ENCODE measurements around the gene WASHC2C.
"Not testable (repeated sequence)": the region's sequence is repeated elsewhere in the genome, so short reads cannot be mapped to it uniquely, and the experiment has no call there.

WASHC2C gene

DNA sequence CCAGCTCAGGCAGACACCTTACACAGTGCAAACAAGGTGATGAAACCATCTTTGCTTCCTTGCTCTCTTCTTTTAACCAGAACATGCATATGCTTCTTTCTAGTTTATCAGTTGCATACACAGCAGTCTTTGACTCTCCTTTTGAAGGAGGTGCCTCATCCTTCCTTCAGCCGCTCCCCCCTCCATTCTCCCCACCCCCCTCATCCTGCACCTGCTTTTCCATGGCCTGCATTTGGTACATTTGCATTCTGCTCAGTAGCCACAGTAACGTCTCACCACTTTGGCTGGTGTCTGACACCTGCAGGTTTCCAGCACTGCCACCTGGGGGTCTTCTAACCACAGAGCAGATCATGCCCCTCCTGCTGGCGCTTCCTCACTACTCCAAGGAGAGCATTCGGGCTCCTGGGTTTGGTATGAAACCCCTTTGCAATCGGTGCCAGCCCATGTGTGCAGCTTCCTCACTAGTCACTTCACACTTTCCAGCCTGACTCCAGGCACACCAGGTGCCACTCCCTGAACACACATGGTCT is 60.2 kb downstream of the WASHC2C start:
- WGBS, result 100% methylated on average over 1 of the region's 5 CpGs
- not testable (repeated sequence) for H2BK12ac ChIP-seq (ENCODE audit: low read length in 2 of 2); DNase-seq; H3K27ac ChIP-seq (ENCODE audit: low read length, poor library complexity, severe bottlenecking); H3K27me3 ChIP-seq (ENCODE audit: control insufficient read depth in 1 of 2, insufficient read depth in 1 of 2, low read length in 2 of 2); H2BK15ac ChIP-seq (ENCODE audit: low read depth, poor library complexity, severe bottlenecking); H3K14ac ChIP-seq (ENCODE audit: low read length in 2 of 2); H4K8ac ChIP-seq (ENCODE audit: low read length); H3K9ac ChIP-seq (ENCODE audit: low read length); H3K23ac ChIP-seq (ENCODE audit: low read length in 2 of 2); H3K4me1 ChIP-seq (ENCODE audit: control insufficient read depth, insufficient read depth, low read depth, low read length); H3K4ac ChIP-seq (ENCODE audit: low read depth in 1 of 2, low read length in 2 of 2); H3K4me3 ChIP-seq (ENCODE audit: insufficient read depth in 1 of 2, low read depth in 1 of 2, low read length in 2 of 2); H4K91ac ChIP-seq (ENCODE audit: low read length); H3K79me1 ChIP-seq (replicated peaks; ENCODE audit: low read length, poor library complexity, severe bottlenecking); H2BK5ac ChIP-seq (ENCODE audit: low read depth, low read length, poor library complexity, severe bottlenecking); H3K9me3 ChIP-seq (ENCODE audit: control insufficient read depth, low read length); H2AK5ac ChIP-seq (ENCODE audit: low read length, severe bottlenecking); H2AFZ ChIP-seq (ENCODE audit: low read depth, low read length); H3K18ac ChIP-seq (ENCODE audit: low read depth in 1 of 2, low read length in 2 of 2); H3K4me2 ChIP-seq (ENCODE audit: low read length, poor library complexity, severe bottlenecking); H2BK120ac ChIP-seq (ENCODE audit: low read depth, low read length)
- peaks cover 19 to 41% of the 10 kb centered on the region in 2 experiments for H3K36me3 ChIP-seq (ENCODE audit: control insufficient read depth in 1 of 2, insufficient read depth in 2 of 2, low read depth in 1 of 2, low read length in 2 of 2)

DNA sequence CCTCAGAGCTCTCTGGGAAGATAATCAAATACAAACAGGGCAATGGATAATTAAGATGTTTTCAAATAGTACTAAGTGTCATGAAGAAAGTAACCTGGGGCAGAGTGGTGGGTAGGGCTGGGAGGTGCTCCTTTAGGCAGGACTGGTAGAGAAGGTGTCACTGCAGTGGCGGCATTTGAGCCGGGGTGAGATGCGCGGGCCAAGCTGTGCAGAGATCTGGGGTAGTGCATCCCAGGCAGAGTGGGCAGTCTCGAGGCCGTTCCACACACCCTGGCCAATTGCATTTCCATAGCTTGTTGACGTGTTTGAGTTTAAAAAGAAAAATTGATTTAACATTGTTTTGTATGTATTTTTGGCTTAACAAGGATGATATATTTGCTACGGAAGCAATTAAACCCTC is 62.9 kb downstream of the WASHC2C start:
- H3K23ac ChIP-seq (ENCODE audit: low read length in 2 of 2); H3K27ac ChIP-seq (ENCODE audit: low read length, poor library complexity, severe bottlenecking); H2BK120ac ChIP-seq (ENCODE audit: low read depth, low read length); H3K18ac ChIP-seq (ENCODE audit: low read depth in 1 of 2, low read length in 2 of 2); H3K4me3 ChIP-seq (ENCODE audit: insufficient read depth in 1 of 2, low read depth in 1 of 2, low read length in 2 of 2); H3K14ac ChIP-seq (ENCODE audit: low read length in 2 of 2); H4K91ac ChIP-seq (ENCODE audit: low read length); H3K9me3 ChIP-seq (ENCODE audit: control insufficient read depth, low read length); H2BK5ac ChIP-seq (ENCODE audit: low read depth, low read length, poor library complexity, severe bottlenecking); H2AK5ac ChIP-seq (ENCODE audit: low read length, severe bottlenecking); H2AFZ ChIP-seq (ENCODE audit: low read depth, low read length); H3K4me2 ChIP-seq (ENCODE audit: low read length, poor library complexity, severe bottlenecking); H2BK12ac ChIP-seq (ENCODE audit: low read length in 2 of 2); H3K27me3 ChIP-seq (ENCODE audit: control insufficient read depth in 1 of 2, insufficient read depth in 1 of 2, low read length in 2 of 2); H3K9ac ChIP-seq (ENCODE audit: low read length); H3K4ac ChIP-seq (ENCODE audit: low read depth in 1 of 2, low read length in 2 of 2); H3K4me1 ChIP-seq (ENCODE audit: control insufficient read depth, insufficient read depth, low read depth, low read length); H4K8ac ChIP-seq (ENCODE audit: low read length); H3K79me1 ChIP-seq (replicated peaks; ENCODE audit: low read length, poor library complexity, severe bottlenecking); DNase-seq; H2BK15ac ChIP-seq (ENCODE audit: low read depth, poor library complexity, severe bottlenecking): not testable (repeated sequence)
- H3K36me3 ChIP-seq (ENCODE audit: control insufficient read depth in 1 of 2, insufficient read depth in 2 of 2, low read depth in 1 of 2, low read length in 2 of 2), result peaks cover 26 to 42% of the 10 kb centered on the region in 2 experiments
- 98% methylated on average over 6 of the region's 8 CpGs for WGBS

DNA sequence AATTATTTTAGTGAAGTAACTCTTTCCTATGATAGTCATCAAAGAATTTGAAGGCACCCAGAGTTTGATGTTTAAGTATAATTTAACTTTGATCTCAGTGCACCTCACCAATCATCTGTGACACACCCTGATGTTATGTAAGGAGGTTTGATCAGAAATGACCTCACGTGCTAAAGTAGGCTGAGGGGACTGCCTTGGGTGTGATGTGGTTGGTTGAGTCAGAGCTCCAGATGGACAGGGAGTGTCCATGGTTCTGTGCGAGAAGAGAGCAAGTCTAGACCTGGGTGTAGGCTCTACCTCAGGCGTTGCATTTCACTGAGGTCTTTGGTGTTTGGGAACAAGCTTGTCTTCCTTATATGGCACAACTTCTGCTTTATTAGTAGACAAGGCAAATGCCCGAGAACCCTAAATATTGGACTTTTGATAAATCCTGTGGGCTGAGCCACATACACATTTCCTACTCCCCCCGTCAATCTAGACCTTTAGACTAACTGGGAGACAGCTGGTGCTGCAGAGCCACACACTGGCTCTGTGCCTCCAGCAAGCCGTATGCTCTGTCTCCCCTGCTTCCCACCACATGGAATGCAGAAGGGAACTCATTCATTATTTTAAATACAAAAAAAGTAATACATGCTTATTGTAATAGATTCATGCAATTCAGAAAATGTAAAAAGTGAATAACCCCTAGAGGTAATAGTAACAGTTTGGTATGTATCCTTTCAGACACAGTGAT is 63.8 kb downstream of the WASHC2C start:
- H3K23ac ChIP-seq (ENCODE audit: low read length in 2 of 2); H3K4ac ChIP-seq (ENCODE audit: low read depth in 1 of 2, low read length in 2 of 2); H4K91ac ChIP-seq (ENCODE audit: low read length); H3K4me3 ChIP-seq (ENCODE audit: insufficient read depth in 1 of 2, low read depth in 1 of 2, low read length in 2 of 2); H3K27ac ChIP-seq (ENCODE audit: low read length, poor library complexity, severe bottlenecking); H3K18ac ChIP-seq (ENCODE audit: low read depth in 1 of 2, low read length in 2 of 2); H2BK5ac ChIP-seq (ENCODE audit: low read depth, low read length, poor library complexity, severe bottlenecking); DNase-seq; H3K4me1 ChIP-seq (ENCODE audit: control insufficient read depth, insufficient read depth, low read depth, low read length); H2AFZ ChIP-seq (ENCODE audit: low read depth, low read length); H3K27me3 ChIP-seq (ENCODE audit: control insufficient read depth in 1 of 2, insufficient read depth in 1 of 2, low read length in 2 of 2); H4K8ac ChIP-seq (ENCODE audit: low read length); H2BK120ac ChIP-seq (ENCODE audit: low read depth, low read length); H2BK15ac ChIP-seq (ENCODE audit: low read depth, poor library complexity, severe bottlenecking); H2BK12ac ChIP-seq (ENCODE audit: low read length in 2 of 2); H3K79me1 ChIP-seq (replicated peaks; ENCODE audit: low read length, poor library complexity, severe bottlenecking); H2AK5ac ChIP-seq (ENCODE audit: low read length, severe bottlenecking); H3K9me3 ChIP-seq (ENCODE audit: control insufficient read depth, low read length); H3K9ac ChIP-seq (ENCODE audit: low read length); H3K4me2 ChIP-seq (ENCODE audit: low read length, poor library complexity, severe bottlenecking); H3K14ac ChIP-seq (ENCODE audit: low read length in 2 of 2): not testable (repeated sequence)
- 100% methylated on average over 2 of the region's 6 CpGs for WGBS
- peaks cover 26 to 38% of the 10 kb centered on the region in 2 experiments for H3K36me3 ChIP-seq (ENCODE audit: control insufficient read depth in 1 of 2, insufficient read depth in 2 of 2, low read depth in 1 of 2, low read length in 2 of 2)

DNA sequence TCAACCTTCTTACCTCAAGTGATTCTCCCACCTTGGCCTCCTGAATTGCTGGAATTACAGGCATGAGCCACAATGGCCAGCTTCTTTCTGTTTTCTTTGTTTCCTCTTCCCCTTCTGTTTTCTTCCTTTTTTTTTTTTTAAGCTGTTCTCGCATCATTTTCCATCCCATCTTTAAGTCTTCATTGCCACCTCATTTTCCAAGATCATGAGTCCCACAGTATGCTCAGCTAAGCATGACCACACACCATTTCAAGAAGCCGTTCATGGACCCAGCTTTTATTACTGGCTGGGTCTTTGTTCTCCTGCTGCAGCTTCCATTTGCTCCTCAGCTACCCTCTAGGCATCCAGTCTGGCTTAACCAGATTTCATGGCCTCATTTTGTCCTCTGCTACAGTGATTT is 67.7 kb downstream of the WASHC2C start:
- not testable (repeated sequence) for H3K4ac ChIP-seq (ENCODE audit: low read depth in 1 of 2, low read length in 2 of 2); H2BK120ac ChIP-seq (ENCODE audit: low read depth, low read length); H3K27ac ChIP-seq (ENCODE audit: low read length, poor library complexity, severe bottlenecking); H3K4me1 ChIP-seq (ENCODE audit: control insufficient read depth, insufficient read depth, low read depth, low read length); H3K79me1 ChIP-seq (replicated peaks; ENCODE audit: low read length, poor library complexity, severe bottlenecking); H3K4me3 ChIP-seq (ENCODE audit: insufficient read depth in 1 of 2, low read depth in 1 of 2, low read length in 2 of 2); H3K18ac ChIP-seq (ENCODE audit: low read depth in 1 of 2, low read length in 2 of 2); H3K27me3 ChIP-seq (ENCODE audit: control insufficient read depth in 1 of 2, insufficient read depth in 1 of 2, low read length in 2 of 2); H4K91ac ChIP-seq (ENCODE audit: low read length); H4K8ac ChIP-seq (ENCODE audit: low read length); H3K9me3 ChIP-seq (ENCODE audit: control insufficient read depth, low read length); H2AK5ac ChIP-seq (ENCODE audit: low read length, severe bottlenecking); H2BK5ac ChIP-seq (ENCODE audit: low read depth, low read length, poor library complexity, severe bottlenecking); H3K4me2 ChIP-seq (ENCODE audit: low read length, poor library complexity, severe bottlenecking); H2BK12ac ChIP-seq (ENCODE audit: low read length in 2 of 2); DNase-seq; H3K23ac ChIP-seq (ENCODE audit: low read length in 2 of 2); H2BK15ac ChIP-seq (ENCODE audit: low read depth, poor library complexity, severe bottlenecking); H3K9ac ChIP-seq (ENCODE audit: low read length); H3K14ac ChIP-seq (ENCODE audit: low read length in 2 of 2); H2AFZ ChIP-seq (ENCODE audit: low read depth, low read length)
- peaks cover 14 to 22% of the 10 kb centered on the region in 2 experiments for H3K36me3 ChIP-seq (ENCODE audit: control insufficient read depth in 1 of 2, insufficient read depth in 2 of 2, low read depth in 1 of 2, low read length in 2 of 2)
- 75% methylated on average over 2 of the region's 2 CpGs for WGBS
